Type B pancreatic cell (in vitro differentiated cells): ENCODE data around the gene SLC7A1. TPM values are rescaled to one million over a fixed set of nuclear protein-coding genes. Genes with fewer than 3 reads are reported as not detected.
A peak's percentile ranks its signal among the peaks of the same experiment; 100 is the strongest.

ENCODE experiments used
- DNase-seq: peaks from one replicate; pipeline ENCODE4 v3.0.0; 2021; ENCODE audit warnings: mixed read lengths; ENCODE audit not compliant: unreplicated experiment; ENCODE audit errors: extremely low spot score
- H3K27ac Mint-ChIP-seq: 2 replicates; pipeline ENCODE4 v1.8.0; 2021; ENCODE audit warnings: mild to moderate bottlenecking, mixed read lengths
- H3K27me3 Mint-ChIP-seq: 2 replicates; pipeline ENCODE4 v1.8.0; 2021; ENCODE audit warnings: mixed read lengths
- H3K36me3 Mint-ChIP-seq: 2 replicates; pipeline ENCODE4 v1.8.0; 2021; ENCODE audit warnings: mixed read lengths
- H3K4me1 Mint-ChIP-seq: one replicate; pipeline ENCODE4 v1.8.0; 2021; ENCODE audit warnings: mixed read lengths; ENCODE audit not compliant: unreplicated experiment
- H3K4me3 Mint-ChIP-seq: 2 replicates; pipeline ENCODE4 v1.8.0; 2021; ENCODE audit warnings: mild to moderate bottlenecking, mixed read lengths
- H3K9me3 Mint-ChIP-seq: 2 replicates; pipeline ENCODE4 v1.8.0; 2021; ENCODE audit warnings: mixed read lengths
- total RNA-seq: library from RNA; stranded (reverse); gene quantifications from 2 replicates; pipeline ENCODE4 v1.2.1, GENCODE V29; 2021; ENCODE audit warnings: low replicate concordance
- TF ChIP-seq, protein P1 (sequence below): fragments of 200-600 bp; sonication (generic); conservative IDR thresholded peaks from 2 replicates; pipeline ENCODE4 v1.5.0; 2021; ENCODE audit warnings: antibody characterized with exemption, mild to moderate bottlenecking

The SLC7A1 gene
- total RNA-seq, 1 donor from 2014 or later, result 42.1 TPM

DNA sequence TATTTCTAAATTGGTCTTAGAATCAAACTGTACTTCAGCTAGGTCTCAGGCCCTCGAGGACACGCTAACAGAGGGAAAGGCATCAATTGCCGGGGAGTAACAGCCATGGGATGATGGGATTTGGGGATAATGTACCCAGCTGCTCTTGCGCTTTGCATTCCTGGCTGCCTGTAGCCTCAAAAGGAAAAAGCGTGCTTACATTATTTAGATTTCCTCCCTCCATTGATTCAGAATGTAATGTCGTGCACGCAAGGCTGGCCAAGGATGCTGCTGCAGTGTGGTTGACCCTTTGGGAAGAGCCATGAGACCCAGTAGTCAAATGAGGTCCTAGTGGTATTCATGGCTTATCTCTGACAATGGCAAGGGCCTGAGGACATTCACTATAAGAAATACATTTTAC is 95.1 kb downstream of the SLC7A1 start:
- peaks cover 22% of the 10 kb centered on the region for H3K27me3 Mint-ChIP-seq
- no peaks in the 10 kb centered on the region for H3K9me3 Mint-ChIP-seq
- TF ChIP-seq, protein P1, sequence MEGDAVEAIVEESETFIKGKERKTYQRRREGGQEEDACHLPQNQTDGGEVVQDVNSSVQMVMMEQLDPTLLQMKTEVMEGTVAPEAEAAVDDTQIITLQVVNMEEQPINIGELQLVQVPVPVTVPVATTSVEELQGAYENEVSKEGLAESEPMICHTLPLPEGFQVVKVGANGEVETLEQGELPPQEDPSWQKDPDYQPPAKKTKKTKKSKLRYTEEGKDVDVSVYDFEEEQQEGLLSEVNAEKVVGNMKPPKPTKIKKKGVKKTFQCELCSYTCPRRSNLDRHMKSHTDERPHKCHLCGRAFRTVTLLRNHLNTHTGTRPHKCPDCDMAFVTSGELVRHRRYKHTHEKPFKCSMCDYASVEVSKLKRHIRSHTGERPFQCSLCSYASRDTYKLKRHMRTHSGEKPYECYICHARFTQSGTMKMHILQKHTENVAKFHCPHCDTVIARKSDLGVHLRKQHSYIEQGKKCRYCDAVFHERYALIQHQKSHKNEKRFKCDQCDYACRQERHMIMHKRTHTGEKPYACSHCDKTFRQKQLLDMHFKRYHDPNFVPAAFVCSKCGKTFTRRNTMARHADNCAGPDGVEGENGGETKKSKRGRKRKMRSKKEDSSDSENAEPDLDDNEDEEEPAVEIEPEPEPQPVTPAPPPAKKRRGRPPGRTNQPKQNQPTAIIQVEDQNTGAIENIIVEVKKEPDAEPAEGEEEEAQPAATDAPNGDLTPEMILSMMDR, result no peak
- H3K36me3 Mint-ChIP-seq, result peaks cover 5% of the 10 kb centered on the region
- peaks cover 16% of the 10 kb centered on the region for H3K4me1 Mint-ChIP-seq
- H3K27ac Mint-ChIP-seq, result no peak overlapping the region
- H3K4me3 Mint-ChIP-seq, result no peak overlapping the region
- DNase-seq, result no peak

DNA sequence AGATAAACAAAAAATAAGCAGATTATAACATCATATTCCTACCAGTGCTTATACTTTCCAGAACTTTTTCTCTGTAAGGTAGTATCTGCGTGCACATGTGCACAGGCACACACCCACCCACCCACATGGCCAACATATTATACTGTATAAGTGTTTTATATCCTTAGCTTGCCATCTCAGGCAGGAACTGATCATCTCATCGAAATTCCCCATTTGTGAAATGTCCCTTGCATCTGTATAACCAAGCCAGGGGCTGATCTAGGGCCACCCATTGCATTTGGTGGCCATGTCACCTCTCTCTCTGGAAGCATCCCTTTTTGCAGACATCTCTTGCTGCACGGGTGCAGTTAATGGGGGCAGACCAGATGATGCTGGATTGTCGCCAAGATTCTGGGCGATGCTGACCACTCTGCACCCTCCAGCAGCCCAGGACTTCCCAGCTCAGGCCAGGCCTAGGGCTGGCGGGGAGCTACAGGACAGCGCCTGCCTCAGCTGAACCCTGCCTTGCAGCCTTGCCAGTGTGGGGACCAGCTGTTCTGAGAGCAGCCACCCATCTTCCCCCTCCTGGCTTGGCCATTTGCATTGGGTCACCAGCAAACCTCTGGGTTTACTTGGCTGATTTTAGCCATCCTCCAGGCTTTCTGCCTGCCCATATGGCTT is 95.9 kb downstream of the SLC7A1 start:
- Mint-ChIP-seq H3K36me3 (peaks cover 5% of the 10 kb centered on the region), H3K4me3 (no peak overlapping the region), H3K27ac (no peak overlapping the region), H3K4me1 (peaks cover 16% of the 10 kb centered on the region), H3K27me3 (peaks cover 22% of the 10 kb centered on the region), H3K9me3 (no peaks in the 10 kb centered on the region)
- no peak for DNase-seq
- TF ChIP-seq, protein P1, result no peak

DNA sequence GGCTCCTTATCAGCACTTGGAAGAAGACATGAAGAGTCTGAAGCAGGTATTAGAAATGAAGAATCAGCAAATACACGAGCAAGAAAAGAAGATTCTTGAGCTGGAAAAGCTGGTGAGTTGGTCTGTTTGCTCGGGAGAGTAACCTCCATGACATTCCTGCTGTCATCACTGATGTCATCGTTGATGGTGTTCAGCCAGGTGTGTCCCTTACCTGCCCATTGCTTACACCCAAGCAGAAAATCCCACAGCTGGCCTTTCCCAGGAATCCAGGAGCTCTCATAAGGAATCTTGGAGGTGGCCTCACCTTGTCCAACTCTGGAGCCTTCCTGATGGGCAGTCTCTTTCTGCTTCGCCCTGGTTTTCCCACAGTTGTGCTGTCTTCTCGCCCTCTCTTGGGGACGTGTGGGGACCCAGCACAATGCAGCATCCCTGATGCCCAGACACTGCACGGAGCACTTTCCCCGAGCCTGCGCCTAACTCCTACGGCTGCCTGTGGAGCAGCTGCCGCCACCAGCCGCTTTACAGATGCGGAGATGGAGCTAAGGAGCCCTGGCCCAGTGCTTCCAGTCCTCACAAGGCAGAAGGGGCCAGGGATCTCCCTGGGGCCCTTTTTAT is 97.0 kb downstream of the SLC7A1 start:
- Mint-ChIP-seq H3K4me1 (peaks cover 16% of the 10 kb centered on the region), H3K36me3 (peaks cover 8% of the 10 kb centered on the region), H3K27ac (no peak overlapping the region), H3K4me3 (no peak overlapping the region), H3K27me3 (peaks cover 22% of the 10 kb centered on the region), H3K9me3 (no peaks in the 10 kb centered on the region)
- TF ChIP-seq, protein P1, result no peak
- no peak for DNase-seq

DNA sequence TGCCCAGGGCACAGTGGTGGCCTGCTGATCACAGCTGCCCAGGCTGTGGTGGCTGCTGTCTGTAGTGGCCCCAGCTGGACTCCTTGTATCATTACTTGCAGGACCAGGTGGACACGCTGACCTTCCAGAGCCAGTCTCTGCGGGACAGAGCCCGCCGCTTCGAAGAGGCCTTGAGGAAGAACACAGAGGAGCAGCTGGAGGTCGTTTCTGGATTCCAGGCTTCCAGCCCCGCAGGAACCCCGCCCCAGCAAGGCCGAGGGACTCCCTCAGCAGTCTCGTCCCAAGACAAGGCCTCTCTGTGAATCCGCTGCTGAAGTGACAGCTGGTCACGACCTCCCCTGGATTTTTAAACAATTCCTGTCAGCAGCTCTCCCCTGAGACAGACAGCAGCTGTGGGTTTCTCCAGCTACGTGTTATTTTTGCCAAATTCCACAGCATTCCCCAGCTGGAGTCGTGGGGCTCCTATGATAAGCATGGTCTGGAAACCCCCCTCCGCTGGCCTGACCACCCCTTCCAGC is 98.3 kb downstream of the SLC7A1 start:
- Mint-ChIP-seq H3K9me3 (no peaks in the 10 kb centered on the region), H3K4me3 (no peak overlapping the region), H3K27ac (peak overlapping the region; percentile 7), H3K36me3 (peaks cover 8% of the 10 kb centered on the region), H3K4me1 (peaks cover 16% of the 10 kb centered on the region), H3K27me3 (peaks cover 13% of the 10 kb centered on the region)
- TF ChIP-seq, protein P1, result no peak
- no peak for DNase-seq

DNA sequence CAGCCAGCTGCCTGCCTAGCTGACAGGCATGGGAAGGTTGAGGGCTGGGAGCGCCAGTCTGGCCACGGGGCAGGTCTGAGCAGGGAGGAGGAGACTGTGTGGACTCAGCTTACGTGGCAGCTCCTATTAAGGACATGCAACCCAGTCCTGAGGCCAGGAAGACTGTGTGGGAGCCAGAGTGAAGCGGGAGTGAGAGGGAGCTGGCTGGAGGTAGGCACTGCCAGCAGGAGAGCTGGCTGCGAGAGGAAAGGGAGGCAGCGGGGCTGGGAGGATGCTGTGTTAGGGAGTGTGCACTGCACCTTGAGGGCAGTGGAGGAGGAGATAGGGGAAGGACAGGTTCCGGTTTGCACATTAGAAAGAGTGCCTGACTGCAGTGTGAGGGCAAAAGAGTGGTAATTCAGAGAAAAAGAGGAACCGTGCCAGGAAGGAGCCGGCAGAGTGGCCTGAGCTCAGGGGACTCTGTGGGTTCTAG is 99.2 kb downstream of the SLC7A1 start:
- Mint-ChIP-seq H3K27me3 (peaks cover 13% of the 10 kb centered on the region), H3K27ac (peak overlapping the region; percentile 7), H3K9me3 (no peaks in the 10 kb centered on the region), H3K36me3 (peaks cover 3% of the 10 kb centered on the region), H3K4me3 (no peak overlapping the region), H3K4me1 (peaks cover 16% of the 10 kb centered on the region)
- DNase-seq, result no peak
- TF ChIP-seq, protein P1, result no peak
